ENCODE results near the gene SETD2. TPM values are rescaled to one million over a fixed set of nuclear protein-coding genes. Genes with fewer than 3 reads are reported as not detected.

The SETD2 gene
- total RNA-seq, 2 experiments from 2014 or later: 55.7 to 74.5 TPM

GRCh38 chr3:47102081-47102600 is 61.8 kb downstream of the SETD2 start:
- no peaks in the 10 kb centered on the region; the same call in 1 of the 2 replicates for H4K20me1 ChIP-seq (ENCODE audit: insufficient read depth, low read length)
- POLR2A ChIA-PET: interaction anchor here (0.6 to 0.7 kb wide), 2 partner anchors 9 to 101 kb away, joined by 3 to 4 read pairs; no protein-coding TSS in a partner anchor
- no peak overlapping the region for H3K4me2 ChIP-seq (ENCODE audit: low read length)
- no peaks in the 10 kb centered on the region for H3K9me3 ChIP-seq (ENCODE audit: low read length)
- H3K27ac ChIP-seq (ENCODE audit: low read depth, low read length, poor library complexity, severe bottlenecking): no peak overlapping the region
- H3K4me1 ChIP-seq (ENCODE audit: insufficient read depth, low read length, poor library complexity, severe bottlenecking): no peaks in the 10 kb centered on the region
- DNase-seq (ENCODE audit: low spot score): no peak
- H3K79me2 ChIP-seq (ENCODE audit: insufficient read depth, low read depth, low read length): 0 out of 2 replicates have a peak, but pooled peaks cover 4% of the 10 kb centered on the region
- BruUV-seq (replicated peaks): no TSS peak
- CTCF ChIA-PET (ENCODE audit: unreplicated experiment): no interaction called here
- intact Hi-C loops (cut with micrococcal nuclease; ENCODE audit: unreplicated experiment): no loop called here
- H2AFZ ChIP-seq (ENCODE audit: low read length): no peak overlapping the region
- TF ChIP-seq EZH2phosphoT487 (IDR thresholded peaks at IDR 0.05; ENCODE audit: borderline replicate concordance, low read depth, low read length) (no peak), CTCF (conservative IDR thresholded peaks at IDR 0.05; ENCODE audit: low read length) (no peak)
- H3K4me3 ChIP-seq (ENCODE audit: low read depth, low read length, poor library complexity, severe bottlenecking): no peak overlapping the region
- peaks cover 89% of the 10 kb centered on the region for H3K36me3 ChIP-seq (ENCODE audit: insufficient read depth, low read length)
- no peaks in the 10 kb centered on the region for H3K9me2 ChIP-seq (ENCODE audit: insufficient read depth, low read length)

- H3K4me2 ChIP-seq (ENCODE audit: low read length): no peak overlapping the region
- TF ChIP-seq EZH2phosphoT487 (IDR thresholded peaks at IDR 0.05; ENCODE audit: borderline replicate concordance, low read depth, low read length) (no peak), CTCF (conservative IDR thresholded peaks at IDR 0.05; ENCODE audit: low read length) (no peak)
- DNase-seq (ENCODE audit: low spot score): no peak
- no peaks in the 10 kb centered on the region for H3K9me3 ChIP-seq (ENCODE audit: low read length)
- H3K9me2 ChIP-seq (ENCODE audit: insufficient read depth, low read length): no peaks in the 10 kb centered on the region
- no peak overlapping the region for H2AFZ ChIP-seq (ENCODE audit: low read length)
- ChIA-PET POLR2A (no interaction called here), CTCF (ENCODE audit: unreplicated experiment) (no interaction called here)
- H3K4me3 ChIP-seq (ENCODE audit: low read depth, low read length, poor library complexity, severe bottlenecking): no peak overlapping the region
- no peaks in the 10 kb centered on the region; the same call in 1 of the 2 replicates for H4K20me1 ChIP-seq (ENCODE audit: insufficient read depth, low read length)
- intact Hi-C loops (cut with micrococcal nuclease; ENCODE audit: unreplicated experiment): no loop called here
- H3K79me2 ChIP-seq (ENCODE audit: insufficient read depth, low read depth, low read length): no peaks in the 10 kb centered on the region
- no TSS peak for BruUV-seq (replicated peaks)
- peaks cover 91% of the 10 kb centered on the region for H3K36me3 ChIP-seq (ENCODE audit: insufficient read depth, low read length)
- H3K27ac ChIP-seq (ENCODE audit: low read depth, low read length, poor library complexity, severe bottlenecking): no peak overlapping the region
- no peaks in the 10 kb centered on the region for H3K4me1 ChIP-seq (ENCODE audit: insufficient read depth, low read length, poor library complexity, severe bottlenecking)
Measured at GRCh38 chr3:47098910-47099309, 65.0 kb downstream of the SETD2 start.

- BruUV-seq (replicated peaks): no TSS peak
- peaks cover 90% of the 10 kb centered on the region for H3K36me3 ChIP-seq (ENCODE audit: insufficient read depth, low read length)
- no peak overlapping the region for H2AFZ ChIP-seq (ENCODE audit: low read length)
- no peak overlapping the region for H3K27ac ChIP-seq (ENCODE audit: low read depth, low read length, poor library complexity, severe bottlenecking)
- ChIA-PET POLR2A (no interaction called here), CTCF (ENCODE audit: unreplicated experiment) (no interaction called here)
- TF ChIP-seq CTCF (conservative IDR thresholded peaks at IDR 0.05; ENCODE audit: low read length) (no peak), EZH2phosphoT487 (IDR thresholded peaks at IDR 0.05; ENCODE audit: borderline replicate concordance, low read depth, low read length) (no peak)
- no peaks in the 10 kb centered on the region for H3K79me2 ChIP-seq (ENCODE audit: insufficient read depth, low read depth, low read length)
- intact Hi-C loops (cut with micrococcal nuclease; ENCODE audit: unreplicated experiment): no loop called here
- no peak overlapping the region for H3K4me2 ChIP-seq (ENCODE audit: low read length)
- H3K9me2 ChIP-seq (ENCODE audit: insufficient read depth, low read length): no peaks in the 10 kb centered on the region
- H4K20me1 ChIP-seq (ENCODE audit: insufficient read depth, low read length): peaks cover 3% of the 10 kb centered on the region; the same call in 1 of the 2 replicates
- H3K4me3 ChIP-seq (ENCODE audit: low read depth, low read length, poor library complexity, severe bottlenecking): no peak overlapping the region
- no peaks in the 10 kb centered on the region for H3K9me3 ChIP-seq (ENCODE audit: low read length)
- DNase-seq (ENCODE audit: low spot score): no peak
- H3K4me1 ChIP-seq (ENCODE audit: insufficient read depth, low read length, poor library complexity, severe bottlenecking): no peaks in the 10 kb centered on the region
Measured at GRCh38 chr3:47097864-47098263, 66.0 kb downstream of the SETD2 start.
